Measurements from ENCODE around the gene LETMD1. TPM values are rescaled to one million over a fixed set of nuclear protein-coding genes. Genes with fewer than 3 reads are reported as not detected.

Gene LETMD1
- total and polyA plus RNA-seq, 2 donors (not counting 3 experiments of a cell fraction or from before 2014, with no cell fraction given): 38.9 to 47.7 TPM

- no peaks in the 10 kb centered on the region for H3K9me3 ChIP-seq (replicated peaks; ENCODE audit: control insufficient read depth, insufficient read depth, low read length)
- ChIA-PET CTCF (interaction anchor here (1.8 to 3.0 kb wide), 2 partner anchors 17 to 278 kb away, joined by 6 to 10 read pairs; no protein-coding TSS in a partner anchor), POLR2A (no interaction called here)
- no peaks in the 10 kb centered on the region for H4K20me1 ChIP-seq (replicated peaks; ENCODE audit: control insufficient read depth, extremely low read depth, insufficient read depth, low read length)
- H3K4me1 ChIP-seq (ENCODE audit: control insufficient read depth, extremely low read depth, insufficient read depth, low read length): no peaks in the 10 kb centered on the region
- dilution Hi-C loops (cut with MboI; ENCODE audit: extremely low pct_ligation_motif_present, low sequenced_read_pairs) (no loop called here), intact Hi-C loops (cut with micrococcal nuclease) (no loop called here)
- peaks cover 26 to 42% of the 10 kb centered on the region in 2 experiments for H3K36me3 ChIP-seq (ENCODE audit: control insufficient read depth in 2 of 2, extremely low read depth in 1 of 2, insufficient read depth in 2 of 2, low read length in 2 of 2)
- no peaks in the 10 kb centered on the region for H3K79me2 ChIP-seq (ENCODE audit: control insufficient read depth, insufficient read depth, low read length)
- no peaks in the 10 kb centered on the region for H3K9me1 ChIP-seq (replicated peaks; ENCODE audit: control insufficient read depth, extremely low read depth, insufficient read depth, low read length)
- no peak for DNase-seq (ENCODE audit: low read depth, low spot score)
- peak; percentile 22 for TF ChIP-seq POLR2AphosphoS5 (IDR thresholded peaks at IDR 0.05; ENCODE audit: insufficient read depth, low read depth, low read length)
- TF ChIP-seq MYC (IDR thresholded peaks at IDR 0.05; ENCODE audit: low read depth, low read length): no peak
- no peak overlapping the region for H3K9ac ChIP-seq (replicated peaks; ENCODE audit: extremely low read depth, insufficient read depth, low read length)
- BruUV-seq (replicated peaks): no TSS peak
- H3K4me2 ChIP-seq (ENCODE audit: insufficient read depth, low read length): no peak overlapping the region
- no peak overlapping the region for H2AFZ ChIP-seq (ENCODE audit: low read depth, low read length)
- H3K4me3 ChIP-seq (replicated peaks in 1 of 3; ENCODE audit: insufficient read depth in 1 of 3, low read depth in 1 of 3, low read length in 3 of 3): no peak overlapping the region
- no peak for FAIRE-seq
- no peaks in the 10 kb centered on the region for H3K27me3 ChIP-seq (ENCODE audit: control insufficient read depth in 2 of 2, insufficient read depth in 2 of 2, low read length in 2 of 2)
- H3K27ac ChIP-seq (ENCODE audit: insufficient read depth, low read depth, low read length): no peak overlapping the region
These were observed 14.7 kb downstream of the LETMD1 start for GRCh38 chr12:51062631-51063397.

DNA sequence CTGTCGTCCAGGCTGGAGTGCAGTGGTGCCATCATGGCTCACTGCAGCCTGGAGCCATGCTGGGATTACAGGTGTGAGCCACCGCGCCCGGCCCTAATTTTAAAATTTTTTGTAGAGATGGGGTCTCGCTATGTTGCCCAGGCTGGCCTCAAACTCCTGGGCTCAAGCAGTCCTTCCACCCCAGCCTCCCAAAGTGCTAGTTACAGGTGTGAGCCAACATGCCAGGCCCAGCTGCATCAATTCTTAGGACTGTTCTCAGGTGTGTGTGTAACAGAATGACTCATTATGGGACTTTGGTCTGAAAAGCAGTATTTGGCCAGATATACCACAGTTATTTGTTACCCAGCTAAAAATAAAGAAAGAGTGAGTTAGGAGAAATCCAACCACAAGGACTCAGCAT lies 17.4 kb downstream of the LETMD1 start:
- Histone ChIP-seq H4K20me1 (replicated peaks; ENCODE audit: control insufficient read depth, extremely low read depth, insufficient read depth, low read length) (no peaks in the 10 kb centered on the region), H3K9me1 (replicated peaks; ENCODE audit: control insufficient read depth, extremely low read depth, insufficient read depth, low read length) (no peaks in the 10 kb centered on the region), H3K79me2 (ENCODE audit: control insufficient read depth, insufficient read depth, low read length) (no peaks in the 10 kb centered on the region), H3K36me3 (ENCODE audit: control insufficient read depth in 2 of 2, extremely low read depth in 1 of 2, insufficient read depth in 2 of 2, low read length in 2 of 2) (peaks cover 24 to 37% of the 10 kb centered on the region in 2 experiments), H3K27me3 (ENCODE audit: control insufficient read depth in 2 of 2, insufficient read depth in 2 of 2, low read length in 2 of 2) (no peaks in the 10 kb centered on the region), H3K9me3 (replicated peaks; ENCODE audit: control insufficient read depth, insufficient read depth, low read length) (no peaks in the 10 kb centered on the region), H3K4me1 (ENCODE audit: control insufficient read depth, extremely low read depth, insufficient read depth, low read length) (no peaks in the 10 kb centered on the region), H3K4me3 (replicated peaks in 1 of 3; ENCODE audit: insufficient read depth in 1 of 3, low read depth in 1 of 3, low read length in 3 of 3) (no peak overlapping the region), H3K27ac (ENCODE audit: insufficient read depth, low read depth, low read length) (no peak overlapping the region), H3K9ac (replicated peaks; ENCODE audit: extremely low read depth, insufficient read depth, low read length) (no peak overlapping the region), H3K4me2 (ENCODE audit: insufficient read depth, low read length) (no peak overlapping the region), H2AFZ (ENCODE audit: low read depth, low read length) (no peak overlapping the region)
- intact Hi-C loops (cut with micrococcal nuclease): no loop called here
- FAIRE-seq: no peak
- DNase-seq (ENCODE audit: low read depth, low spot score): no peak
- TF ChIP-seq POLR2A (IDR thresholded peaks at IDR 0.05; ENCODE audit: low read depth, low read length): no peak
- TF ChIP-seq, protein P1, sequence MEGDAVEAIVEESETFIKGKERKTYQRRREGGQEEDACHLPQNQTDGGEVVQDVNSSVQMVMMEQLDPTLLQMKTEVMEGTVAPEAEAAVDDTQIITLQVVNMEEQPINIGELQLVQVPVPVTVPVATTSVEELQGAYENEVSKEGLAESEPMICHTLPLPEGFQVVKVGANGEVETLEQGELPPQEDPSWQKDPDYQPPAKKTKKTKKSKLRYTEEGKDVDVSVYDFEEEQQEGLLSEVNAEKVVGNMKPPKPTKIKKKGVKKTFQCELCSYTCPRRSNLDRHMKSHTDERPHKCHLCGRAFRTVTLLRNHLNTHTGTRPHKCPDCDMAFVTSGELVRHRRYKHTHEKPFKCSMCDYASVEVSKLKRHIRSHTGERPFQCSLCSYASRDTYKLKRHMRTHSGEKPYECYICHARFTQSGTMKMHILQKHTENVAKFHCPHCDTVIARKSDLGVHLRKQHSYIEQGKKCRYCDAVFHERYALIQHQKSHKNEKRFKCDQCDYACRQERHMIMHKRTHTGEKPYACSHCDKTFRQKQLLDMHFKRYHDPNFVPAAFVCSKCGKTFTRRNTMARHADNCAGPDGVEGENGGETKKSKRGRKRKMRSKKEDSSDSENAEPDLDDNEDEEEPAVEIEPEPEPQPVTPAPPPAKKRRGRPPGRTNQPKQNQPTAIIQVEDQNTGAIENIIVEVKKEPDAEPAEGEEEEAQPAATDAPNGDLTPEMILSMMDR (IDR thresholded peaks at IDR 0.05; ENCODE audit: extremely low read depth in 1 of 2, insufficient read depth in 1 of 2, low read depth in 1 of 2, low read length in 2 of 2): no peak
- TF ChIP-seq FOS (IDR thresholded peaks at IDR 0.05; ENCODE audit: borderline replicate concordance, insufficient read depth, low read length): no peak
- TF ChIP-seq, protein P2, sequence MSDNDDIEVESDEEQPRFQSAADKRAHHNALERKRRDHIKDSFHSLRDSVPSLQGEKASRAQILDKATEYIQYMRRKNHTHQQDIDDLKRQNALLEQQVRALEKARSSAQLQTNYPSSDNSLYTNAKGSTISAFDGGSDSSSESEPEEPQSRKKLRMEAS (IDR thresholded peaks at IDR 0.05; ENCODE audit: insufficient read depth, insufficient read length): no peak
- TF ChIP-seq JUN (IDR thresholded peaks at IDR 0.05; ENCODE audit: borderline replicate concordance, insufficient read depth, insufficient read length, low read depth): no peak
- no peak for TF ChIP-seq GATA2 (IDR thresholded peaks at IDR 0.05; ENCODE audit: insufficient read depth, insufficient read length, low read depth, low read length)
- no peak for TF ChIP-seq MYC (IDR thresholded peaks at IDR 0.05; ENCODE audit: low read depth, low read length)
- no peak for TF ChIP-seq POLR2AphosphoS5 (IDR thresholded peaks at IDR 0.05; ENCODE audit: insufficient read depth, low read depth, low read length)
- no peak for TF ChIP-seq EZH2 (IDR thresholded peaks at IDR 0.05; ENCODE audit: borderline replicate concordance, low read depth, low read length, severe bottlenecking)
- dilution Hi-C loops (cut with MboI; ENCODE audit: extremely low pct_ligation_motif_present, low sequenced_read_pairs): no loop called here
- ChIA-PET CTCF (no interaction called here), POLR2A (interaction anchor here (0.7 kb wide), 1 partner anchor 11 kb away, joined by 14 read pairs; no protein-coding TSS in a partner anchor)
- BruUV-seq (replicated peaks): no TSS peak

All from endothelial cell of umbilical vein (primary cell).